Lower leg skin (tissue), 4 donors: ENCODE measurements around the gene ROBO1. TPM values are rescaled to one million over a fixed set of nuclear protein-coding genes. Genes with fewer than 3 reads are reported as not detected.

Experiments used
- DNase-seq, 2 donors: peaks; one replicate each; pipeline ENCODE4 v3.0.0-alpha.2; 2019; ENCODE audit warnings: low spot score in 2 of 2
- H3K4me3 ChIP-seq: fragments of 200-600 bp; sonication (generic); 2 replicates; pipeline ENCODE4 v1.5.1; 2017; ENCODE audit warnings: mild to moderate bottlenecking, low read depth; ENCODE audit not compliant: poor library complexity, severe bottlenecking
- POLR2A ChIP-seq, 2 donors: fragments of 450-650 bp; IDR thresholded peaks; one replicate each; pipeline ENCODE4 v1.6.1; 2016 to 2017; ENCODE audit warnings: antibody characterized with exemption in 2 of 2, mild to moderate bottlenecking in 1 of 2, moderate library complexity in 1 of 2
- WGBS, 2 donors: methylation state at CpG; one replicate each; pipeline ENCODE4 v1.1.5; 2018; 5-methylcytosine and 5-hydroxymethylcytosine counted together
- intact Hi-C: fragments of 100-400 bp; cut with DNase I; formaldehyde crosslinking; loops from one replicate; pipeline ENCODE4 v1.15.0; 2023; ENCODE audit warnings: low total_unique reads
- total RNA-seq, 4 donors: library from RNA; depleted of rRNA; stranded (reverse); fragments of >200 nt; gene quantifications; one replicate each; pipeline ENCODE4 v1.1.0, GENCODE V29; 2016
- TF ChIP-seq, protein P1 (sequence below), 3 donors: fragments of 450-650 bp; IDR thresholded peaks; one replicate each; pipeline ENCODE4 v1.5.1; 2016; ENCODE audit warnings: antibody characterized with exemption in 3 of 3, mild to moderate bottlenecking in 3 of 3, moderate library complexity in 2 of 3

Gene ROBO1
- total RNA-seq, 4 donors from 2014 or later, result 26.3 to 60.0 (median 51.0) TPM

DNA sequence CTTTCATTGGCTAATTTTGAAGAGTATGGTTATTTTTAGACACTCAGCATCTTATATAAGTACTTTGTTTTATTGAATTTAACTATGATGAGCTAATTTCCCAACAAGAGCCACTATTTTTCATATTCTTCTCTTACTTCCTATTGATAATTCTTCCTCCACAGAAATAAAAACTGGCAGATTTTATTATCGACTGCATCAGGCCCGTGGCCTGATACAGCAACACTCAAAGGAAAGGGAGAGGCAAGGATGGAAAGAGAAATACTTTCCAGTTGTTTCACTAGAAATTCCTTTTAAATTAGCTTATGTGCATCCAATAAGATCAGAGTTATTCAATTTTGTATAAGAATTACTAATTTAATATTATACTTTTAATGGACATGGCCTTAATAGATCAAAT, 886.3 kb downstream of the ROBO1 start:
- 55 to 66% methylated on average over 2 of the region's 2 CpGs for WGBS, 2 donors

DNA sequence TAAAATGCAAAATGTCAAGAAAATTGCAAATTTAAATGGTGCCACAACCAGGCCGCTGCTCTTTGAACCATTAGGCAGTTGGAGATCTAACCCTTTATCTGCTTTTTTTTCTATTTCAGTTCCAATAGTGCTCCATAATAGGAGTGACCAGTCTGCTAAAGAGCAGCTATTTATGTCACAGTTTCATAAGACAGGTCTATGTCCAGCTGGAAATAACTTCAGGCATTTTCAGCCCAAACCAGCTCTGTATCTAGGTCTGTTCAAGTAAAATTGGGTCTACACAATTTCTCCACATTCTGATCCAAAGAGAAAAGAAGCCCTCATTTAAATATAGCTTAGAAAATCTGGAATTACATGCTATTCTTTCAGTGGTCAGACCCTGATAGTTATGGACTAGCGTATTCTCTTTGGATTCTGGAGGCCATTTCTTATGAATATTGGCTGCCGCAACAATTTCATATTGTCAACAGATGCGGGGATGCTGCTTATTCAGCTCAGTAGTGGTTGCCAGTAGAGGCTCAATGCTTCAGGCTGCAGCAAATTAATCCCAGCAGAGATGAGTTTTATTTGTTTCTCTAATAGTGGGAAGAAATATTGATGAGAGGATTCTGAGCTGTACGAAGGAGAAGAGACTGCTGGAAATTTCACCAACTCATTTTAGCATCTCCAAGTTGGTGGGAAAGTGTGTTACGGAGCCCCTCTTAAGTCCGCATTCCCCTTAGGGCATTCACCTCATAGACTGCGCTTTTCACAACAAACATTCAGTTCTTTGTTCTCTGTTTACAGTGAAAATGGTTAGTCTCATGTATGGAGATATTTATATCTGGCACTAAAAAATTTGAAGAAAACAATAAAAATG, 887.0 kb downstream of the ROBO1 start:
- H3K4me3 ChIP-seq, result no peak overlapping the region
- TF ChIP-seq, protein P1, sequence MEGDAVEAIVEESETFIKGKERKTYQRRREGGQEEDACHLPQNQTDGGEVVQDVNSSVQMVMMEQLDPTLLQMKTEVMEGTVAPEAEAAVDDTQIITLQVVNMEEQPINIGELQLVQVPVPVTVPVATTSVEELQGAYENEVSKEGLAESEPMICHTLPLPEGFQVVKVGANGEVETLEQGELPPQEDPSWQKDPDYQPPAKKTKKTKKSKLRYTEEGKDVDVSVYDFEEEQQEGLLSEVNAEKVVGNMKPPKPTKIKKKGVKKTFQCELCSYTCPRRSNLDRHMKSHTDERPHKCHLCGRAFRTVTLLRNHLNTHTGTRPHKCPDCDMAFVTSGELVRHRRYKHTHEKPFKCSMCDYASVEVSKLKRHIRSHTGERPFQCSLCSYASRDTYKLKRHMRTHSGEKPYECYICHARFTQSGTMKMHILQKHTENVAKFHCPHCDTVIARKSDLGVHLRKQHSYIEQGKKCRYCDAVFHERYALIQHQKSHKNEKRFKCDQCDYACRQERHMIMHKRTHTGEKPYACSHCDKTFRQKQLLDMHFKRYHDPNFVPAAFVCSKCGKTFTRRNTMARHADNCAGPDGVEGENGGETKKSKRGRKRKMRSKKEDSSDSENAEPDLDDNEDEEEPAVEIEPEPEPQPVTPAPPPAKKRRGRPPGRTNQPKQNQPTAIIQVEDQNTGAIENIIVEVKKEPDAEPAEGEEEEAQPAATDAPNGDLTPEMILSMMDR (IDR thresholded peaks at IDR 0.05), result no peak
- TF ChIP-seq POLR2A (IDR thresholded peaks at IDR 0.05), result no peak
- WGBS, 2 donors, result 63 to 67% methylated on average over 8 of the region's 8 CpGs
- no peak for DNase-seq
- intact Hi-C loops, result no loop called here

More for the DNA sequence above, 886.3 kb downstream of the ROBO1 start:
- intact Hi-C loops, result no loop called here
- H3K4me3 ChIP-seq, result no peak overlapping the region
- DNase-seq, result no peak
- no peak for TF ChIP-seq POLR2A (IDR thresholded peaks at IDR 0.05)
- TF ChIP-seq, protein P1 (IDR thresholded peaks at IDR 0.05), result no peak

DNA sequence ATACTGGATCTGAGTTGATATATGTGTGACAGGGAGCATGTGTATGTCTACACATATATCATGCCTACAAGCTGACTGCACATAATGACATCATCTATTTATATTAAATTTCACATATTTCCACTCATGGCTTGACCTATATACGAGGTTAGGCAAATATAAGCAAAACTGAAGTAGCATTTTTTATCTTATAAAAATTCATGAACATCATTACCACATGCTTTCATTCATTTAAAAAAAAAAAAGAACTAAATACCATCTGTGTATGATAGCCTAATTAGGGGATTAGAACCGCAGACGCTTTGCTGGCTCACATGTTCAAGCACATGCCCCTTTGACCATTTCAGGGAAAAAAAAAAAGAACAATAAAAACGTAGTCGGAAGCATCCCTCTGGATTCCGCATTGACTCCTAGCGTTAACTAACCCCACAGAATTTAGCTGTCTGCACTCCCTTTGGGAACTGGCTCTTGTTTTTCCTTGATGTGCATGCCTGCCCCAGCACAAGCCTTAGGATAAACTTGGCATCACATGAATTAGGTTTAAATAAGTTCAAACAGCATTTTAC, 888.4 kb downstream of the ROBO1 start:
- DNase-seq, result no peak
- intact Hi-C loops, result no loop called here
- TF ChIP-seq, protein P1 (IDR thresholded peaks at IDR 0.05), result no peak
- no peak for TF ChIP-seq POLR2A (IDR thresholded peaks at IDR 0.05)
- H3K4me3 ChIP-seq, result no peak overlapping the region
- WGBS, 2 donors, result 64 to 70% methylated on average over 7 of the region's 7 CpGs

DNA sequence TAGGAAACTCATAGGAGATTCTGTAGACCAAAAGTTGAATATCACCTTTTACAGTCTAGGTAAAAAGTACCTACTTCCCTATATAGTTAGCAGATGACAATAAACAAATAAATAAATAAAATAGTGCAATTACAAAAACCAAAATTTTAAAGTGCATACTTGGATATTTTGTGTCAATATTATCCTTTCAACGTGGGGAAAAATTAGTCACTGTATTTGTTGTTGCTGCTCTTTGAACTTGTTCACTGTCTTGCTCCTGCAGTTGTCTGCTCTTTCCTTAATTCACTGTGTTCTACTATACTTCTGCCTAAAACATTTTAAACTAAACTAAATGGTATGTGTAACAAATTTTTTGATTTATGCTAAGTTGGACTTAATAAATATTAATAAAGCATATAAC, 889.0 kb downstream of the ROBO1 start:
- DNase-seq, result no peak
- TF ChIP-seq, protein P1 (IDR thresholded peaks at IDR 0.05), result no peak
- TF ChIP-seq POLR2A (IDR thresholded peaks at IDR 0.05), result no peak
- H3K4me3 ChIP-seq, result no peak overlapping the region
- 29 to 58% methylated on average over 1 of the region's 1 CpG for WGBS, 2 donors
- intact Hi-C loops, result no loop called here

DNA sequence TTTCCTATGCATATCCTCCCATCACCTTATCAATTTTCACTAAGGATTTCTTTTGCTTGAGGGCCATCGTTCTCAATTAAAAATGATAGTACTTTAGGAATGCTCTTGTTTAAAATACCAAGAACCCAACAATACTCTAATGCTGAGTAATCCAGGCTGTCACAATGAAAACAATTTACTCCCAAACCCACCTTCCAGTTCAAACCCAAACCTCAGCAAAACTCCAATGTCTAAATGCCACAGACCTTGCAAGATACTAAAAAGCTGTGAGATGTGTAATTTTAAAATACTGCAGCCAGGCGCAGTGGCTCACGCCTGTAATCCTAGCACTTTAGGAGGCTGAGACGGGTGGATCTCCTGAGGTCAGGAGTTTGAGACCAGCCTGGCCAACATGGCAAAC, 889.8 kb downstream of the ROBO1 start:
- intact Hi-C loops, result no loop called here
- H3K4me3 ChIP-seq, result no peak overlapping the region
- 89 to 98% methylated on average over 4 of the region's 4 CpGs for WGBS, 2 donors
- TF ChIP-seq, protein P1 (IDR thresholded peaks at IDR 0.05), result no peak
- TF ChIP-seq POLR2A (IDR thresholded peaks at IDR 0.05), result no peak
- DNase-seq, result no peak
